Measurements from ENCODE around the gene CALML3.

Gene CALML3

DNA sequence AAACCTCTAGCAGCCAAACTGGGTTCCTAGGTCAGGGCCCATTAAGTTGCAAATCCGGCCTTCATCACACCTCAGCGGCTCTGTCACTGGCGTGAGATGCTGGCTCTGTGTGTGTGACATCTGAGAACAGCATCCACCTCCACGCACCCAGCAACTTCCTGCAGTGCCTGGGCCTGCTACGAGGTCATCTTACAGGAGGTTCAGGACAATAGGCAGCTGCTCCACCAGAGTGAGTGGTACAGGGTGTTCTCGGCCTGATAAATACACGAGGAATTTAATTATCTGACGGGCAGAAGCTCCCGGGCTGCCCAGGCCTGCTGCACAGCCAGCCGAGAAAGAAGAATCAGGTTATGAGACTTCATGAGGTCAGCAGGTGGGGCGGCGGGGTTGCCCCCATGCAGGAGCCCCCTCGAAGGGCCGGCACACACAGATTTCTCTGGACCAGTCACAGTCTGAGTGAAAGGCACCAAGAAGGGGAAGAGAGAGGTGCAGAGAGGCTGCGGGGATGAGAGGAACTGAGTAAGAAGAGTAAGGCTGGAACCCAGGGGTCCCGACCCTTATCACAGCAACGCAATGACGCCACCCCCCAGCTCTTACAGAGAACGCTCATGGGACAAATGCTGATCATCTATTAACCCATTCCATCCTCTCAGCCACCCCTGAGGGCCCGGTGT lies 49.3 kb downstream of the CALML3 start:
- DNase-seq = no peak

DNA sequence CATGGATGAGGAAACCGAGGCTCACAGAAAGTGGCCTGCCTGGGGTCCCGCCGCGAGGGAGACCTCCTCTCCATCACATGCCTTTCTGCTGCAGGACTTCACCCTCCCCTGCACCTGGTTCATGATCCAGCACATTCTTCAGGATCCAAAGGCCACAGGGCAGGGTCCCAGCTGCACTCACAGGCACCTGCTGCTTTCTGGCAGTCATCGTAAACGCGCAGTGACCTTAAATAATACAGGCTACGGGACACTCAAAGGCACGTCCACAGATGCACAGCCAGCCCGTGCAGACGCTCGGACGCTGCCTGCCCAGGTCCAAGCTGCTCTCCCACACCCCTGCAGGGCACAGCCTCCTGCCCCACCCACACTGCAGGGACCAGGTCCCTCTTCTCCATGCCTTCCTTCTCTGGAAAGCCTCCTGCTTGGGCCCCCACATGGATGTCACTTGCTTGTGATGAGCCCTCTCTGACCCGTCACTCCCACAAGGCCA lies 49.9 kb downstream of the CALML3 start:
- no peak for DNase-seq

- no peak for DNase-seq
These were observed 50.4 kb downstream of the CALML3 start for GRCh38 chr10:5575144-5575481.

DNA sequence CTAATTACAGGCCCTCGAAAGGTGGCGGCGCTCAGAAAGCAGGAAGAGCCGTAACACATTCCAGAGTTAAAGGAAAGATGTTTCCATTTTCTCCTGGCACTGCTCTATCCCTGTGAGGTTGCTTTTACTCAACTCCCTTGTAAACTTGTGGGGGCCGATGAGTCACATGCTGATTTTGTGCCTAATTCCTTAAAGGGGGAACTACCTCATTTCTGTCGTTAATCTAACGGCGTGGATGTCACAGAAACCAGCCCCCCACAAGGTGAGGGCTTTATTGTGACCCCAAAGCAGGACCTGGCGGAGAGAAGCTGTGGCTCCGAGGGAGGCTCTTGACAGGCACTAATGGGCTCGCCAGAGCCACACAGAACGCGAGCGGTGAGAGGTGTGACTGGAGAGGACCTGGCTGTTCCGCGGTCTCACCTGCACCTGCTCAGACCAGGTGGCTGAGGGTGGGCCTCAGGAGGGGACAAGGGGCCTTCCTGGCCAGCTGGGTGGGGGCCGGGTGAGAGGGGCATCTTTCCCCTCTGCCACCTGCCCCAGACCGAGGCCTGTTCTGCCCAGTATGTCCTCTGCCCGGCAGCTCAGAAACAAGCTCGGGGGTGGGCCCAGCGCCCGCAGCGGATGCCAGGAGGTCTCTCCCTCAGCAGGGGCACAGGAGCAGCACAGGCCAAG lies 50.9 kb downstream of the CALML3 start:
- no peak for DNase-seq

DNA sequence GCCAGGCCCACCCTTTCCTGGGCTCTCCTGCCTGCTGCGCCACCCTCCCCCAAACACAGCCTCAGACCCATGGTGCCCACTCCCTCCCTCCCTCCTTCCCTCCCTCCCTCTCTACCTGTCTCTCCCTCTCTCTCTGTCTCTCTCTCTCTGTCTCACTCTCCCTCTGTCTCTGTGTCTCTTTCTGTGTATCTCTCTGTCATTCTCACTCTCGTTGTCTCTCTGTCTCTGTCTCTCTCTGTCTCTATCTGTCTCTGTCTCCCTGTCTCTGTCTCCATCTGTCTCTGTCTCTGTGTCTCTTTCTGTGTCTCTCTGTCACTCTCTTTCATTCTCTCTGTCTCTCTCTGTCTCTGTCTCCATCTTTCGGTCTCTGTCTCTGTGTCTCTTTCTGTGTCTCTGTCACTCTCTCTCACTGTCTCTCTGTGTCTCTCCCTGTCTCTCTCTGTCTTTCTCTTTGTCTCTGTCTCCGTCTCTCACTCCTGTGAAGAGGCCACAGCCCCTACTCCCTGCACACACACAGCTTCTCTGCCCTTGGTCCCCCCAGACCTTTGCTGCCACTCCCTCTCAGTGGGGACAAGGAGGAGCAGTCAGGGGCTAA lies 51.5 kb downstream of the CALML3 start:
- DNase-seq = no peak

All from activated CD4-positive, alpha-beta T cell treated with anti-CD3 and anti-CD28 coated beads for 1 hour (primary cell).